ENCODE measurements around the gene CLIC5.

- no peak for TF ChIP-seq CTCF (conservative IDR thresholded peaks at IDR 0.05; ENCODE audit: low read length)
- no peak for TF ChIP-seq EZH2phosphoT487 (IDR thresholded peaks at IDR 0.05; ENCODE audit: borderline replicate concordance, low read depth, low read length)
Measured at GRCh38 chr6:45903959-45904358, 111.7 kb downstream of the CLIC5 start.
